GM19043 (cell line): ENCODE results near the gene PAX7.
"Not testable (repeated sequence)": the region's sequence is repeated elsewhere in the genome, so short reads cannot be mapped to it uniquely, and the experiment has no call there.

Source experiments
- ATAC-seq: cut with Tn5 transposase; IDR thresholded peaks from one replicate; pipeline ENCODE4 v1.9.1; 2021; ENCODE audit warnings: low read depth; ENCODE audit not compliant: unreplicated experiment

The PAX7 gene

DNA sequence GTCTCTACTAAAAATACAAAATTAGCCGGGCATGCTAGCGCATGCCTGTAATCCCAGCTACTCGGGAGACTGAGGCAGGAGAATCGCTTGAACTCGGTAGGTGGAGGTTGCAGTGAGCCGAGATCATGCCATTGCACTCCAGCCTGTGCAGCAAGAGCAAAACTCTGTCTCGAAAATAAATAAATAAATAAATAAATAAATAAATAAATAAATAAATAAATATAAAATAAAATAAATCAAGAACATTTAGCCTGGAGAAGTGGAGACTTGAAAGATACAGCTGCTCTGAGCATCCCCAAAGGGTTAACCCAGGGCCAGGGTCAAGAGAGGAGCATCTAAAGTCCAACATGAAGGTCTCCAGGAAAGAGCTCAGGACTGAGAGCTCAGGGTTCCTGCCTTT, 63.6 kb downstream of the PAX7 start:
- ATAC-seq = not testable (repeated sequence)

DNA sequence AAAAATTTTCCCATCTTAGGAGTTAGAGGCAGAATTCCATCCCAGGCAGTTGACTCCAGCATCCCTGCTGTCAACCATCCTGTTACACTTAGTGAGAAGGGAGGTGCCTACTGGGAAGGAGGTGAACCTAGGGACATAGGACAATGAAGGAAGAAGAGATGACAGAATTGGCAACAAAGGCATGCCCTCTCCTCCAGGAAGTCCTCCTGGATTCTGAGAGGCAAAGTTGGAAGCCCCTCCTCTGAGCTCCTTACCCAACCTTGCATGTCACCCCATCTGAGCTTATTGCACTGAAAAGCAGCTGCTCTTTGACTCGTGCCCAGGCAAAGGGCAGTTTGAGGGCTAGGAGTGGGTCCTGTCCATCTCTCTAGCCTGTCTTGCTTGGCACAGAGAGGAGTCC, 66.9 kb downstream of the PAX7 start:
- ATAC-seq = no peak

DNA sequence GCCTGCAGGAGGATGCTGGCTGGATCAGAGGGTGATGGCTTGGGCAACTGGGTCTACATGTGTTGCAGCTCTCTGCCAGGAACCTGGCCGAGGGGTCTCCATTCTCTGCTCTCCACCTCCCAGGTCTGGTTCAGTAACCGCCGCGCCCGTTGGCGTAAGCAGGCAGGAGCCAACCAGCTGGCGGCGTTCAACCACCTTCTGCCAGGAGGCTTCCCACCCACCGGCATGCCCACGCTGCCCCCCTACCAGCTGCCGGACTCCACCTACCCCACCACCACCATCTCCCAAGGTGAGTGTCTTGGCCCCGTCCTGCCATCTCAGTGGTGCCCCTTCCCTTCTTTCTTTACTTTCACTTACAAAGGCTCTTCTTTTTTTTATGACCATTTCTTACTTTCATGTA, 69.9 kb downstream of the PAX7 start:
- ATAC-seq = no peak

DNA sequence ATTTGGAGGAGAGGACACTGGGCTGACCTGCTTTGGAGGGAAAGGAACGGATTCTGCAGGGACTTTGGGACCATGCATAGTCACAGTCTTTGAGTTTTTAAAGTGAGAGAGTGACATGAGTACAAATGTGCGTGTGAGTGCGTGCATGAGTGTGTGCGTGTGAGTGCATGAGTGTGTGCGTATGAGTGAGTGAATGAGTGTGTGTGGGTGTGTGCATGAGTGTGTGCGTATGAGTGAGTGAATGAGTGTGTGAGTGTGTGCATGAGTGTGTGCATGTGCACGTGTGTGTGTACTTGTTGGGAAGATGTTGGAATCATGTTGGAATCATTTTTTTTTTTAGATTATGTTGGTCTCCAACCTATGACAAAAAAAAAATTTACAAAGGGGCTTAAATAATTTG, 70.5 kb downstream of the PAX7 start:
- ATAC-seq = no peak

DNA sequence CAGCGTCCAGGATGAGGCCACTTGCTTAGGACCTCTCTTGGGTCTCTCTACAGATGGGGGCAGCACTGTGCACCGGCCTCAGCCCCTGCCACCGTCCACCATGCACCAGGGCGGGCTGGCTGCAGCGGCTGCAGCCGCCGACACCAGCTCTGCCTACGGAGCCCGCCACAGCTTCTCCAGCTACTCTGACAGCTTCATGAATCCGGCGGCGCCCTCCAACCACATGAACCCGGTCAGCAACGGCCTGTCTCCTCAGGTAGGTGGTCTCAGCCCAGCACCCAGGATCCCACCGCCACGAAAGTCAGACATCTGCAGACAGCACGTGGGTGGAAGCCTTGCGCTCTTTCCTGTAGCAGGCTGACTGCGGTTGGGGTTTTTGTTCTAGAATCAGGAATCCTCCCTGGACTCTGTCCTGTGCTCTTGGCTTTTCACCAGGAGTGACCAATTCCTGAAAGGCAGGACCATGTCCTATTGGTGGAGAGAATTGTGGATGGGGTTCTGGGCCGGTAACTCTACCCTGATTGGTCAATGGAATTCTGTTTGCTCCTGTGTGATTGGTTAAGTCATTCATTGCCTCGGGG, 72.5 kb downstream of the PAX7 start:
- ATAC-seq = no peak

DNA sequence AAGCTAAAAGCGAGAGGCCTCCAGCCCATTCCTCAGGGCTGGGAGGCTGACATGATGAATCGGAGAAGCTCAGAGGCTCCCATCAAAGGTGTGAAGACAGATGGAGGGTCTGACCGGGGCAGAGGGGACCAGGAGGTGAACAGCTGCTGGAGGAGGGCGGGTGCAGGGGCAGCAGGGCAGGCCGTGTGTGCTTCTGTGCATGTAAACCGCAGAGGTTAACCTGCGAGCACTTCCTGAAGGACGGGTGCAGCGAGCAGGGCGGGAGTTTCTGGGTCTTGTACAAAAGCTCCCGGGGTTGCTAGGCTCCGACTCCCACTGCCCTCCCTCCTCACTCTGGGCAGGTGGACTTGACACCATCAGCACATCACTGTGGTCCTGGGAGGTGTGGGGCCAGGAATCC, 75.2 kb downstream of the PAX7 start:
- no peak for ATAC-seq

DNA sequence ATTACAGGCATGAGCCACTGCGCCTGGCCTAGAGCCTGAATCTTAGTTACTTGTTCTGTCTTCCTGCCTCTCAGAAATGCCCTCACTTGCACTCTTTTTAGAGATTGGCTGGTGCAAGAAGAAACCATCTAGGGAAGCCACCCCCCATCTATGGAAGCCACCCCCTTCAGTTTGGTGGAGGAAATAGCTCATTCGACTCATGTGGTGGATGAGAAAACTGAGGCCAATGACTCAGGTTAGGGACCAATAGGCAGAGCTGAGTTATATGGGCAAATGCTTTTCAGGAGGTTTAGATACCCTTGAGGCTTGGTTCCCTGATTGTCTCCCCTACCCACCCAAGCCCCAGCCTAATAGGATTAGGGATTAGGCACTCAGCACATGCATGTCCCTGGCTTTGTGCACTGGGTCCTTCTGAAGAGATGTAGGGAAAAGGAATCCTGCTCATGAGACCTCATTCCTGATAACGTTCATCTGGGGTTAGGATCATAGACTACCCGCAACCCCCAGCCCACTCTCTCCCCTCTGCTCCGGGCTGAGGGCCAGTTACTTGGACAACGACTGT, 77.1 kb downstream of the PAX7 start:
- ATAC-seq = no peak

DNA sequence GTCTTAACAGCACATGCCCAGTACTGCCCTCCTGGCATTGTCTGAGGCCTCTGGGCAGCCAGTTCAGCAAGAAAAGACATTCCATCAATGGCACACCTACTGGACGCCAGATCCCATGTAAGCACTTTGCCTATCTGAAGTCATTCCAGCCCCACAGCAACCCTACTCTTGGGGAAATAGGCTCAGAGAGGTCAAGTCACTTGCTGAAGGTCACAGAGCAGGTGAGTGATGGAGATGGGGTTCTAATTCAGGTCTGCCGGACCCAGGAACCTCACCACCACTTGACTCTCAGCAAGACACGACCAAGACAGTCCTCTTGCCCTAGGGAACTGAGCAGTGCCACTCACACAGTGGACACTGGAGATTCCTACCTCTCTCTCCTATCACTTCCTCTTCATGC, 79.4 kb downstream of the PAX7 start:
- ATAC-seq = no peak

DNA sequence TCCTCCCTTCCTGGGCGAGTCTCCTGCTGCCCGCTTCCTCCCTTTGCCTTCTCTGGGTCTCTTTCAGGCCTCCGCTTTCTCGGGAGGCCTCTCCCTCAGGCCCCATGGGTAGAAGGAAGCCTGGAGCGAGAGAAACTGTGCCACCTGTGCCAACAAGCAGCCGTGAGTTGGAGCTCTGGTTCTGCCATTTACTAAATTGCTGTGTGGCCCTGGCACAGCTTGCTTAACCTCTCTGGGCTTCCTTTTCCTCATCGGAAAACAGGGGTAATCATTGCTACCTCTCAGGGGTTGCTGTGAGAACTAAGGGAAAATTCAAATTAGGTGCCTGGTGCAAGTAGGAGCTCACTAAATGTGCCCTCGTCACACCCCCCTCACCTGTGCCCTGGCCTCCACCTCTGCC, 80.4 kb downstream of the PAX7 start:
- ATAC-seq = no peak

DNA sequence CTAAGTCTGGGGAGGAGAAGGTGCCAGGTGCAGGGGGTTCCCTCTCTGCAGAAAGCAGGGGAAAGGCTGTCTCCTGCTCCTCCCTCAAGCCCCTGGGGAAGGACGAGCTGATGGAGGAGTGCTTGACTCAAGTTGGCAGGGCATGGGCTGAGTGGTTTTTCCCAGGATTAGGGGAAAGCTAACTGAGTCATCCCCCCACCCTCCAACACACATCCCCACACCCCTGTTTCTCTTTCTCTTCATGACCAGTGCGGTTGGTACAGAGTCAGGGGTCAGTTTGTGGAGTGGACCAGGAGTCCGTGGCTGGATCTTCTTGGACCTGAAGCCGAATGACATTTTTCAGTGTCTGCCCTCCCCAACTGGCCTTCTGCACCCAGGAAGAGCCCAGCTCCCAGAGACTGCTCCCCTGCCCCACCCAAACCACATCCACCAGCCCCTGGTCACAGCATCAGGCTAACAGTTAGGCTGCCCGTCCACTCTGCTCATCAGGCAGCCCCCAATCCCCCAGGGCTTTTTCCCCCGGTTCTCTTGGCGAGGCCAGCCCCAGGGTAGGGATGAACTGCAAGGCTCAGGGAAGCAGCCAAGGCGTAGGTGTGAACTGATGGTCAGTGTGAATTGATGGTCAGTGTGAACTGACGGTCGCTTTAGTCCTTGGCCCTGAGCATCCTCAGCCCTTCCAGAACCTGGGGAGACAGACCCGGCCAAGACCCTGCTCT, 81.0 kb downstream of the PAX7 start:
- no peak for ATAC-seq

DNA sequence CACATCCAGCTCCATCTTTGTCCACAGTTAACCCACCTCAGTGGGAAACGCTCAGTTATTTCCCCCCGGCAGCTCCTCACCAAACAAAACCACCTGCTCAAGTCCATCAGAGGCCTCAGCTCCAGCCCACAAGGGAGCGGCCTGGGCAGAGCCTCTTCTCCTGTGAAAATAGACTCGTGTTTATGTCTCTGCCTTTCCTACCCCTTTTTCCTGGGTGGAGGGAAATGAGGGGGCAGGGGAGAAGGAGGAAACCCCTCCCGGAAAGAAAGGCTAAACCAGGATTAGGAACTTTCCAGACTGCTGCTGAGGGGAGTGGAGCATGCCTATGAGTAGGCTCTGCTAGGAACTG, 81.6 kb downstream of the PAX7 start:
- no peak for ATAC-seq

DNA sequence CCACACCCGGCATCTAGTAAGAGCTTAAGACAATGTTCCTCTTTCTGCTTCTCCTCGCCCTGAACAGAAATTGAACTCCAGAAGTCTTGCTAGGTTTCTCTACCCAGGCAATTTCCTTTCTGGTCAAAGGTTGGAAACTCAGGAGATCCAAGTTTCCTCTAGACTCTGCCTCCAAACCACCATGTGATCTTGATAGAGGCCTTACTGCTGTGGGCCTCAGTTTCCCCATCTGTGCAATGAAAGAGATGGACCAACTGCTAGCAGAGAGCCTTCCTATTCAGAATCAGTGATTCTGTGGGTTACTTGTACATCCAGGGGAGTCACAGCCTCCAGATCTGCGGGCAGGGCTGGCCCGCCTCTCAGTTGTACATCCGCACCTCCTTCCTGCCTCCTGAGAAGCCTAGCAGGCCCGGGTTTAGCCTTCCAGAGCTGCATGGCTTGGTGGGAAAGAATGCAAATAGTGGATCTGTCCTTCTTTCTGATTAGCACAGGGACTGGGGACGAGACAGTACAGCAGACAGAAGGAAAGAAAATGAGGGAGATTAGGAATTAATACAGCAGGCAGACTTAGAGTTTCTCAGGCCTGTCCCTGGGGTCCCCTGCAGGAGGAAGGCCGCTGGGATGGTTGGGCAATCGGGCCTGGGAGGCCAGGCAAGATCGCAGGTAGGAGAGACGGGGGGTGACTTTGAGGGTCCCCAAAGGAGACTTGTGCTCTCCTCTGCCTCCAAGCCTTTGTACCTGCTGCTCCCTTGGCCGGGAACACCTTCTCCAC, 83.9 kb downstream of the PAX7 start:
- no peak for ATAC-seq

DNA sequence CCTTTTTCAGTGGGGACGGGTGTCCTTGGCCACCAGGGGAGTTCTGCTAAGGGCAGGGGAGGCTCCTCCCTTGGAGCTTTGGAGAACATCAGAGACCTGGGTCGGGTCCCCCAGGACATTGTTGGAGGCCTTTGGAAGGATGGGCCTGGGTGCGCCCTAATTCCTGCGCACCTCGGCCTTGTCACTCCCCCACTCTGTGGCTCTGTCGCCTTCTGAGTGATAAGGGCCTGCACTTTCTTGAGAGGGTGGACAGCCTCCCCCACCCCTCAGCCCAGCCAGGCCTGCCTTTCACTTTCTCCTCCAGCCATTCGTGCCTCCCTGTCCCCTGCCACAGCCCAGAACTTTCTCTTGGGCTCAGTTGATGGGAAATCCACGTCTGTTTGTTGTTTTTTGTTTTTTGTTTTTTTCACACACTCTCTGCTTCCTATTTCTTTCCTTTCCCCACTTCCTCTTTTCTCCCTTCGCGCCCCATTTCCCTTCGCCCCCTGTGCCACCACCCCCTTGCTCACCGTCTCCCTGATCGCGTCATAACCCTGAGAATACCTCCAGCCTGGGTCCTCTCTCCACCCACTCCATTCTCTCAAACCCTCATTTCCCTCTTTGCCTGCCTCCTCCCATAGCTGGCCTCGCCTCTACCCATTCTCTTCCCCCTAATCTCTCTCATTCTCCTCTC, 85.6 kb downstream of the PAX7 start:
- ATAC-seq = no peak

DNA sequence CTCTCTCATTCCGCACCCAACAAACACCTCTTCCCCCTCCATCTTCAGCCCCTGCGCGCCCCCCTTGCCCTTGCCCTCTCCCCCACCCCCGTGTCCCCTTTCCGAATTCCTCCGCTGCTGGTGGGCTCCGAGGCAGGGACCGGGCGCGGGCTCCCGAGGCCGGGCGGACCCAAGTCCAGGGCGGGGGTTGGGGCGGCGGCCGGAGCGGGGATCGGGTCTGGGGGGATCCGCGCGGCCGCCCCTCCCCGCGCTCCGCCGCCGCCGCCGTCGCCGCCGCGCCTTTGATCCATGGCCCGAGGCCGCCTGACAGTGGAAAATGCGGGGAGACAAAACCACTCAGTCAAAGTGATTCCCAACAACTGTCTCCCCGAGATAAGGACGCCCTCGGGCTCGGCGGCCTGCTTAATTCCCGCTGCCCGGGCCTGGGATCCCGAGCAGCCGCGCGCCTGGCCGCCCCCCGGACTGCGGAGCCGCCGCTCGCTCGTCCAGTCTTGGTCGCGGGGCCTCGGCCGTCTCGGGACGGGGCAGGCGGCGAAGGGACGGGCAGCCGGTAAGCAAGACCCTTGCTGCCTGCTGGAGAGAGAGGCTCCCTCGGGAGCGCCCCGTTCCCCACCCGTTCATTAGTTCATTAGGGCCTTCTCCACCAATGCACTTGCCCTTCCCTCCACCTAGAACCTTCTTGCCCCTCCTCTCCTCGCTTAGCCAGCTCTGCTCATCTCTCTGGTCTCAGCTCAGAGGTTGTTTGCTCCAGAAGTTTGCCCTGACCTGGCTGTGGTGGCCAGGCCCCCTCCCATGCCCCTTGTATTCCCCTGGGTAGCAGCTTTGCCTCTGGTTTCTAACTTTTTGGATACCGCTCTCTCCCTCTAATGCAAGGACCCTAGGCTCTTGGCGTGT, 86.4 kb downstream of the PAX7 start:
- ATAC-seq = no peak

DNA sequence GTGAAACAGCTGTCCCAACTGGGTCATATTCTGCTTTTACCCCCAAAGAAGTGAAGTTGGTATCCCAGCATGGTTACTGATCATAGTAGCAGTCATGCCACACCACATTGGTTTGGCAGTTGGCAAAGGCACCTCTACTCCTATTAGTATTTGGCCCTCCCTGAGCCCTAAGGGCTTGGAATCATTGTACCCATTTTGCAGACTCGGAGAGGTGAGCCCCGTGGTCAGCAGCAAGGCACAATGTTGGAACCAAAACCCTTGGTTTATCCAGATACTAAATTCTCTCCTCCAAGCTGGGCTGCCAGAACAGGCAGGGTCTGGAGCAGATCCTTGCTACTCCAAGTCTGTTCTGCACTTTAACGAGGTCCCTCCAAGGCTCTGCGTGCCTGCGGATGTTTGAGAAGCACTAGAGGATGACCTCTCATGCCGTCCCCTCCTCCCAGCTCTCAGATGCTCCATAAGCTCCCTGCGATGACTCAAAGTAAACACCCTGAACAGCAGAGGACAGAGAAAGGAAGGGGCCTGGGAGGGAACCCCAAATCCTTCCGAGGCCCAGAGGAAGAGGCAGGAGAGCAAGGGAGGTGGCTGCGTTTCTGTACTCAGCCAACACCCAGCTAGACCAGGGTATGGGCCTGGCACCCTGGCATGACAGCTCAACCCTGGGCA, 89.3 kb downstream of the PAX7 start:
- ATAC-seq = no peak

DNA sequence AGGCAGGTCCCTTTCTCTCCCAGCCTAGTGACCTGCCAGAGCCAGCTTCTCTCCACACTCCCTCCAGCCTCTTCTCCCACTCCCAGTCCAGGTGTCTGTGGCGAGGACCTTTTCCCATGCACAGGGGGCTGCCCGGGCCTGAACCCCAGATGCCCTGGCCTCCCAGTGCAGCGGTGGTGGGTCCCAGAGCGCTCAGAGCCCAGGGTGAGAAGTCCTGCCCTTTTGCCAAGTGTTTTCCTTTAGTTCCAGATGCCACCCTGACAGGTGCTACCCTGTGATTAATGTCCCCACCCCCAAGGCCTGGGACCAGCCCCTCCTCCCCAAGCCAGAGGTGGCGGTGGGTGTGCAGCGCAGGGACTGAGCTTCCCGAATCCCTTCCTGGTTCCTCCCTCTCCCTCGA, 90.4 kb downstream of the PAX7 start:
- ATAC-seq = no peak

DNA sequence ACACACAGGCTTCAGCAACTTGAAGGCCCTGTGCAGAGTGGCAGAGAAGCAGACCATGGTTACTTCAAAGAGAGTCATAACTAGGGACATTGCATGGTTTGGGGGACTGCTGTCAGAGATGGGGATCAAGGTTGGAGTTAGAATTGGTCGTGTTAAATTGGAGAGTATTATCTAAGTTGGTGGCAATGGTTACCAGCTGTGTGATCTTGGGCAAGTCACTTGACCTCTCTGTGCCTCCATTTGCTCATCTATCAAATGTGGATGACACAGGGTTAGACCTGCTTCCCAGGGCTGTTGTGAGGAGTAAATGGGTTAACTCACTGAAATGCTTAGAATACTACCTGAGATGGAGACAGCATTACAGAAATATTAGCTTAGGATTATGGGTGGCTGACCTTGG, 91.1 kb downstream of the PAX7 start:
- no peak for ATAC-seq

DNA sequence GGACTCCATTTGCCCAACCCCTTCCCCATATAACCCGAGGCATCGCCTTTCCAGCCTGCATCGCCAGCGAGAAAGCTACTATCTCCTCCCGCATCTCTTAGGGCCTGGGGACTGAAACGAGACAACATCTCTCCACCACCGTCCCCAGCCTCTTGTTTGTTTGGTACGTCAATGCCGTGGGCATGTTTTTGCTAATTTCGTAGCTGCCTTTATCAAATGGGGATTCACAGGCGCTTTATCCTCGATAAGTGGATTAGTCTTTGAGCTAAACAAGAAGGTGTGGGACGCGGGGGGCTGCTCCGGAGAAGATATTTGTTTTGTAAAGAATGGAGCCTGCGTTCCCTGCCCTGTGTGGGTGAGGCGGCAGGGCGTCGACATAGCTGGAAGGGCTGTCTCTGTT, 91.6 kb downstream of the PAX7 start:
- ATAC-seq = no peak

DNA sequence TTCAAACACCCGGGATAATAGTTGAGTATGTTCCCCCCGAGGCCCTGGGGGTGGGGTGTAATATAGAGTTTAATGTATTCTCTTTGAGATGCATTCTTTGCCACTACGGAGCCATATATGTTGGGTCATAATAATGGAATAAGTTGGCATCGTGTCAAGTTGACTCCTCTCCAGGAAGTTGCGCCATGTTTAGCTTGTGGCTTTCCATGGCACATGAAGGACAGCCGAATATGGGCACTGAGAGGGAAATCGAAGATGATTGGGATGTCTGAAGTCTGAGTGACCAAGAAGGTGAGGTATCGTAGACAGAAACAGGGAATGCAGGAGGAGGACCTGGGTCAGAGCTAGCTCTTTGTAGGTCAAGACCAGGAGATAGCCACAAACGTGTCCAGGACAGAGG, 92.6 kb downstream of the PAX7 start:
- ATAC-seq = no peak
